Endothelial cell of umbilical vein (primary cell): Measurements from ENCODE around the gene WDFY2. TPM values are rescaled to one million over a fixed set of nuclear protein-coding genes. Genes with fewer than 3 reads are reported as not detected.

Experiments used
- BruUV-seq: library from RNA; stranded (reverse); fragments of 400-500 nt; replicated peaks from 2 replicates; lab custom pipeline; 2021; lab: Mats Ljungman, UMichigan
- CTCF ChIA-PET: fragments of 300-600, 350-600 bp; sonication (Branson Sonifier 250); formaldehyde crosslinking; loops from one replicate; lab custom pipeline; 2021; ENCODE audit warnings: antibody characterized with exemption, inconsistent platforms; lab: Charles Lee
- POLR2A ChIA-PET: fragments of 300-600, 350-600 bp; sonication (Branson Sonifier 250); formaldehyde crosslinking; loops from one replicate; lab custom pipeline; 2021; ENCODE audit warnings: antibody characterized with exemption, inconsistent platforms; lab: Charles Lee
- DNase-seq: peaks from one replicate; pipeline ENCODE4 v3.0.0-alpha.2; 2011; ENCODE audit warnings: low read depth, low spot score
- FAIRE-seq: peaks from 2 replicates; lab custom pipeline; 2011; peaks lifted over from hg19 to GRCh38; lab: Jason Lieb, UNC
- H2AFZ ChIP-seq: 2 replicates; pipeline ENCODE4 v1.6.0; 2012; ENCODE audit warnings: low read depth, low read length, control low read depth, inconsistent platforms
- H3K27ac ChIP-seq: 2 replicates; pipeline ENCODE4 v1.5.1; 2011; ENCODE audit warnings: low read depth, mild to moderate bottlenecking, control low read depth, low read length, moderate library complexity; ENCODE audit not compliant: insufficient read depth
- H3K27me3 ChIP-seq, 2 experiments: 2 replicates each; pipeline versions ENCODE4 v1.6.0 to v1.6.1; 2011; ENCODE audit warnings: low read length in 2 of 2, mixed read lengths in 1 of 2; ENCODE audit not compliant: control insufficient read depth in 2 of 2, insufficient read depth in 2 of 2
- H3K36me3 ChIP-seq, 2 experiments: 2 replicates in 1 of 2; 3 replicates in 1 of 2; pipeline ENCODE4 v1.5.1; 2011; ENCODE audit warnings: low read length in 2 of 2, mild to moderate bottlenecking in 1 of 2, moderate library complexity in 1 of 2; ENCODE audit not compliant: control insufficient read depth in 2 of 2, insufficient read depth in 2 of 2; ENCODE audit errors: extremely low read depth in 1 of 2
- H3K4me1 ChIP-seq: 3 replicates; pipeline ENCODE4 v1.5.1; 2011; ENCODE audit warnings: mild to moderate bottlenecking, low read length; ENCODE audit not compliant: control insufficient read depth, insufficient read depth; ENCODE audit errors: extremely low read depth
- H3K4me2 ChIP-seq: 2 replicates; pipeline ENCODE4 v1.6.1; 2011; ENCODE audit warnings: low read length, control low read depth, mixed read lengths; ENCODE audit not compliant: insufficient read depth
- H3K4me3 ChIP-seq, 3 experiments: fragments of 200-600 bp in 1 of 3; sonication (generic), shearing (Covaris generic) in 1 of 3; replicated peaks in 1 of 3; 2 replicates each; pipeline ENCODE4 v1.5.1; 2011 to 2016; ENCODE audit warnings: control low read depth in 3 of 3, low read length in 3 of 3, mild to moderate bottlenecking in 2 of 3, inconsistent platforms in 1 of 3, low read depth in 1 of 3, moderate library complexity in 1 of 3; ENCODE audit not compliant: insufficient read depth in 1 of 3
- H3K79me2 ChIP-seq: 2 replicates; pipeline ENCODE4 v1.6.0; 2012; ENCODE audit warnings: low read length, inconsistent platforms; ENCODE audit not compliant: control insufficient read depth, insufficient read depth
- H3K9ac ChIP-seq: replicated peaks from 2 replicates; pipeline ENCODE3; 2011; ENCODE audit warnings: low read length, control low read depth; ENCODE audit not compliant: insufficient read depth; ENCODE audit errors: extremely low read depth
- H3K9me1 ChIP-seq: replicated peaks from 3 replicates; pipeline ENCODE4 v1.6.0; 2011; ENCODE audit warnings: mild to moderate bottlenecking, low read length; ENCODE audit not compliant: control insufficient read depth, insufficient read depth; ENCODE audit errors: extremely low read depth
- H3K9me3 ChIP-seq: replicated peaks from 2 replicates; pipeline ENCODE4 v1.5.1; 2012; ENCODE audit warnings: low read length, inconsistent platforms; ENCODE audit not compliant: control insufficient read depth, insufficient read depth
- H4K20me1 ChIP-seq: replicated peaks from 2 replicates; pipeline ENCODE3; 2011; ENCODE audit warnings: mild to moderate bottlenecking, low read length; ENCODE audit not compliant: control insufficient read depth, insufficient read depth; ENCODE audit errors: extremely low read depth
- EZH2 ChIP-seq: IDR thresholded peaks from 2 replicates; pipeline ENCODE4 v1.6.1; 2012; ENCODE audit warnings: borderline replicate concordance, low read depth, mild to moderate bottlenecking, moderate library complexity, low read length, inconsistent platforms; ENCODE audit not compliant: severe bottlenecking
- FOS ChIP-seq: IDR thresholded peaks from 2 replicates; pipeline ENCODE4 v1.6.1; 2011; ENCODE audit warnings: mild to moderate bottlenecking, low read length, moderate library complexity, borderline replicate concordance; ENCODE audit not compliant: insufficient read depth
- GATA2 ChIP-seq: IDR thresholded peaks from 2 replicates; pipeline ENCODE4 v1.7.0; 2011; ENCODE audit warnings: low read depth, mild to moderate bottlenecking, moderate library complexity, mixed read lengths, low read length; ENCODE audit not compliant: insufficient read length, insufficient read depth
- JUN ChIP-seq: IDR thresholded peaks from 2 replicates; pipeline ENCODE4 v1.6.1; 2011; ENCODE audit warnings: borderline replicate concordance, low read depth; ENCODE audit not compliant: insufficient read length, insufficient read depth
- MYC ChIP-seq: IDR thresholded peaks from one replicate; pipeline ENCODE4 v1.6.1; 2011; ENCODE audit warnings: mild to moderate bottlenecking, low read depth, low read length
- POLR2A ChIP-seq: IDR thresholded peaks from 2 replicates; pipeline ENCODE4 v1.6.1; 2012; ENCODE audit warnings: low read depth, mild to moderate bottlenecking, control low read depth, low read length
- POLR2AphosphoS5 ChIP-seq: IDR thresholded peaks from 2 replicates; pipeline ENCODE4 v1.6.1; 2012; ENCODE audit warnings: low read depth, mild to moderate bottlenecking, control low read depth, low read length, moderate library complexity; ENCODE audit not compliant: insufficient read depth
- dilution Hi-C: fragments of 300-500 bp; cut with MboI; formaldehyde crosslinking; loops from one replicate; pipeline ENCODE4 v1.15.0; 2019; ENCODE audit warnings: low sequenced_read_pairs; ENCODE audit not compliant: extremely low pct_ligation_motif_present
- intact Hi-C: fragments of 100-400 bp; cut with micrococcal nuclease; formaldehyde crosslinking; loops from one replicate; pipeline ENCODE4 v1.10.0; 2022
- polyA plus RNA-seq, 4 experiments: library from polyadenylated mRNA; depleted of rRNA in 3 of 4; stranded (reverse) in 3 of 4; unstranded in 1 of 4; fragments of >200 nt; gene quantifications; 2 replicates each; pipeline versions ENCODE4 v1.2.1 to v1.2.3, GENCODE V29; 2011 to 2012; ENCODE audit warnings: missing spikeins in 1 of 4
- total RNA-seq: library from RNA; stranded (reverse); gene quantifications from 2 replicates; pipeline ENCODE4 v1.2.3, GENCODE V29; 2021
- TF ChIP-seq, protein P1 (sequence below): IDR thresholded peaks from 2 replicates; pipeline ENCODE4 v1.6.1; 2011; ENCODE audit not compliant: insufficient read depth, insufficient read length
- TF ChIP-seq, protein P2 (sequence below), 2 donors: IDR thresholded peaks; 1 replicate in 1 of 2; 2 replicates in 1 of 2; pipeline ENCODE4 v1.5.1; 2011; ENCODE audit warnings: low read length in 2 of 2, mild to moderate bottlenecking in 2 of 2, moderate library complexity in 2 of 2, control low read depth in 1 of 2, inconsistent platforms in 1 of 2, low read depth in 1 of 2; ENCODE audit not compliant: insufficient read depth in 1 of 2; ENCODE audit errors: extremely low read depth in 1 of 2

WDFY2 gene
- total and polyA plus RNA-seq, 2 donors (not counting 3 experiments of a cell fraction or from before 2014, with no cell fraction given), result 2.1 to 5.5 TPM

DNA sequence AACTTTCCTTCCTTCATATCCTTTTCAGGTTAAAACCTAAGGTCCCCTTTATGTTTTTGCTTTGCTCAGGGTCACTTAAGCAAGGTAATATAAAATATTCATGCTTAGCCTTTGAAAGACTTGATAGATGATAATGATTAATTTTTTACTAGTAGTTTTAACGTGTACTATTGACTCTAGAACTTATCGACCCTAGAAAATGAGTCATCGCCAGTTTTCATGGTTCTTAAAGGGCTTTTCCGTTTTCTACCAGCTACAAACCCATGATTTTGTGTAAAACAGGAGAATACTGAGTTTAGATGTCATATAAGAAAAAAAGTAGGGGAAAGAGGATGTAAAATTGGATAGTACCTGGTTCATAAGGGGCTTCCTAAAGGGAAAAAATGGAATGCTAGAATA lies 144.0 kb downstream of the WDFY2 start:
- Histone ChIP-seq H3K27ac (no peak overlapping the region), H3K4me2 (no peak overlapping the region), H3K4me3 (no peak overlapping the region), H3K36me3 (no peaks in the 10 kb centered on the region), H3K9me1 (no peaks in the 10 kb centered on the region), H2AFZ (no peak overlapping the region), H3K9me3 (no peaks in the 10 kb centered on the region), H3K27me3 (no peaks in the 10 kb centered on the region), H4K20me1 (no peaks in the 10 kb centered on the region), H3K9ac (no peak overlapping the region), H3K79me2 (no peaks in the 10 kb centered on the region), H3K4me1 (peaks cover 14% of the 10 kb centered on the region)
- no TSS peak for BruUV-seq
- FAIRE-seq (no peak), DNase-seq (no peak)
- CTCF ChIA-PET, result interaction anchor here (1.2 kb wide), 1 partner anchor 143 kb away, joined by 4 read pairs; no protein-coding TSS in a partner anchor
- intact Hi-C loops, result loop anchor here (5.0 kb wide), 1 partner anchor 146 kb away; the partner anchor contains the start of gene WDFY2
- POLR2A ChIA-PET, result no interaction called here
- dilution Hi-C loops, result no loop called here
- TF ChIP-seq POLR2AphosphoS5 (no peak), JUN (no peak), MYC (no peak), FOS (no peak), POLR2A (no peak), GATA2 (no peak), EZH2 (no peak)
- TF ChIP-seq, protein P1, sequence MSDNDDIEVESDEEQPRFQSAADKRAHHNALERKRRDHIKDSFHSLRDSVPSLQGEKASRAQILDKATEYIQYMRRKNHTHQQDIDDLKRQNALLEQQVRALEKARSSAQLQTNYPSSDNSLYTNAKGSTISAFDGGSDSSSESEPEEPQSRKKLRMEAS, result no peak
- TF ChIP-seq, protein P2, sequence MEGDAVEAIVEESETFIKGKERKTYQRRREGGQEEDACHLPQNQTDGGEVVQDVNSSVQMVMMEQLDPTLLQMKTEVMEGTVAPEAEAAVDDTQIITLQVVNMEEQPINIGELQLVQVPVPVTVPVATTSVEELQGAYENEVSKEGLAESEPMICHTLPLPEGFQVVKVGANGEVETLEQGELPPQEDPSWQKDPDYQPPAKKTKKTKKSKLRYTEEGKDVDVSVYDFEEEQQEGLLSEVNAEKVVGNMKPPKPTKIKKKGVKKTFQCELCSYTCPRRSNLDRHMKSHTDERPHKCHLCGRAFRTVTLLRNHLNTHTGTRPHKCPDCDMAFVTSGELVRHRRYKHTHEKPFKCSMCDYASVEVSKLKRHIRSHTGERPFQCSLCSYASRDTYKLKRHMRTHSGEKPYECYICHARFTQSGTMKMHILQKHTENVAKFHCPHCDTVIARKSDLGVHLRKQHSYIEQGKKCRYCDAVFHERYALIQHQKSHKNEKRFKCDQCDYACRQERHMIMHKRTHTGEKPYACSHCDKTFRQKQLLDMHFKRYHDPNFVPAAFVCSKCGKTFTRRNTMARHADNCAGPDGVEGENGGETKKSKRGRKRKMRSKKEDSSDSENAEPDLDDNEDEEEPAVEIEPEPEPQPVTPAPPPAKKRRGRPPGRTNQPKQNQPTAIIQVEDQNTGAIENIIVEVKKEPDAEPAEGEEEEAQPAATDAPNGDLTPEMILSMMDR (IDR thresholded peaks at IDR 0.05; ENCODE audit: extremely low read depth in 1 of 2, insufficient read depth in 1 of 2, low read depth in 1 of 2, low read length in 2 of 2), result no peak
